Stimulated activated CD8-positive, alpha-beta memory T cell treated with anti-CD3 and anti-CD28 coated beads, Interleukin-2, amount 100 ng/mL, for 48 hours (primary cell): ENCODE results near the gene PKD2L1.
A peak's percentile ranks its signal among the peaks of the same experiment; 100 is the strongest.
"Not testable (repeated sequence)": the region's sequence is repeated elsewhere in the genome, so short reads cannot be mapped to it uniquely, and the experiment has no call there.

Experiments
- DNase-seq, 2 donors: peaks; one replicate each; pipeline ENCODE4 v3.0.0-alpha.2; 2020; ENCODE audit warnings: low read depth in 2 of 2

The PKD2L1 gene

DNA sequence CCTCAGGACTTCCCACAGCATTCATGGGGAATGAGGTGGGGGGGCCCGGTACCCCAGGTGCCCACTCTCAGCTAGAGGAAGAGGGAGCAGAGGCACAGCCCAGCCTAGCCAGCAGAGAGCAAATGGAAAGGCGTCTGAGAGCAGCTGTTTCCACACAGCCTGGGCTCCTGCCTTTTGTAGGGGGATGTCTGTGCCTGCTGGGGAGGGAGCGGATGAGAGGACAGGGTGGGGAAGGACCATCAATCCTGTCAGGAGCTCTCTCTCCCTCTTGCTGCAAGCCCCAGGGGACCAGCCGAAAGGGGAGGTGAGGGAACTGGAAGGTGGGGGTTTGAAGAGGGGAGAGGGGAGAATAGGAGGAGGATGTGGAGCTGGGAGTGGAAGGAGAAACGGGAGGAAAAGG is at the start of gene PKD2L1:
Gene PKD2L1, minus strand, starts transcription at position 150 of the 400 bp plus-strand sequence. Its CDS starts 125 bp downstream, at position 25.
- DNase-seq = no peak

DNA sequence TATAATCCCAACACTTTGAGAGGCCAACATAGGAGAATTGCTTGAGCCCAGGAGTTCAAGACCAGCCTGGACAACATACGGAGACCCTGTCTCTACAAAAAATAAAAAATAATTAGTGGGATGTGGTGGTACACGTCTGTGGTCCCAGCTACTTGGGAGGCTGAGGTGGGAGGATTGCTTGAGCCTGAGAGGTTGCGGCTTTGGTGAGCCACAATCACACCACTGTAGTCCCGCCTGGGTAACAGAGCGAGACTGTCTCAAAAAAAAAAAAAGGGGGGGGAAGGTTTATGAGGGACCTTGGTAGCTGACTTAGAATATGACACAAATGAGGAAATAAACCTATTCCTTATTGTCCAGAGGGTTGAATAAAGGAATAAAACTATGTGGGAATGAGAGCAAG is 47.8 kb upstream of the PKD2L1 start:
- no peak for DNase-seq

DNA sequence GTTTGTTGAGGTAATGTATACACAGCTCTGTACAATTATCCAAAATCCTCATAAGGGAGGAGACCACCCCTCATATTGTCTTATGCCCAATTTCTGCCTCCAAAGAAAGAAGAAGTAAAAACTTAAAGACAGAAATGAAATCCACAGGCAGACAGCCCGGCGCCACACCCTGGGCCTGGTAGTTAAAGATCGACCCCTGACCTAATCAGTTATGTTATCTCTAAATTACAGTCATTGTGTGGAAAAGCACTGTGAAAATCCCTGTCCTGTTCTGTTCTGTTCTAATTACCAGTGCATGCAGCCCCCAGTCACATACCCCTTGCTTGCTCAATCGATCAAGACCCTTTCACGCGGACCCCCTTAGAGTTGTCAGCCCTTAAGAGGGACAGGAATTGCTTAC is 46.6 kb upstream of the PKD2L1 start:
- DNase-seq = not testable (repeated sequence)

DNA sequence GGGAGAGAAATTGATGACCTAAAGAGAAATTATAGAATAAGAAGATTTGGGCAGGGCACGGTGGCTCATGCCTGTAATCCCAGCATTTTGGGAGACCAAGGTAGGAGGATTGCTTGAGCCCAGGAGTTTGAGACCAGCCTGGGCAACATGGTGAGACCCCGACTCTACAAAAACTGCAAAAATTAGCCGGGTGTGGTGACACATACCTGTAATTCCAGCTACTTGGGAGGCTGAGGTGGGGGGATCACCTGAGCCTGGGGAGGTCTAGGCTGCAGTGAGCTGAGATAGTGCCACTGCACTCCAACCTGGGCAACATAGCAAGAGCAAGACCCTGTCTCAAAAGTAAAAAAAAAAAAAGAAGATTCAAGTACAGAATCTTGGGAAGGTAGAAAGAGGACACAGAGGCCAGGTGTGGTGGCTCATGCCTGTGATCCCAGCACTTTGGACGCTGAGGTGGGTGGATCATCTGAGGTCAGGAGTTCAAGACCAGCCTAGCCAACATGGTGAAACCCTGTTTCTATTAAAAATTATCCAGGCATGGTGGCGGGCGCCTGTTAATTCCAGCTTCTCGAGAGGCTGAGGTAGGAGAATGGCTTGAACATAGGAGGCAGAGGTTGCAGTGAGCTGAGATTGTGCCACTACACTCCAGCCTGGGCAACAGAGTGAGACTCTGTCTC is 44.8 kb upstream of the PKD2L1 start:
- DNase-seq = not testable (repeated sequence)

DNA sequence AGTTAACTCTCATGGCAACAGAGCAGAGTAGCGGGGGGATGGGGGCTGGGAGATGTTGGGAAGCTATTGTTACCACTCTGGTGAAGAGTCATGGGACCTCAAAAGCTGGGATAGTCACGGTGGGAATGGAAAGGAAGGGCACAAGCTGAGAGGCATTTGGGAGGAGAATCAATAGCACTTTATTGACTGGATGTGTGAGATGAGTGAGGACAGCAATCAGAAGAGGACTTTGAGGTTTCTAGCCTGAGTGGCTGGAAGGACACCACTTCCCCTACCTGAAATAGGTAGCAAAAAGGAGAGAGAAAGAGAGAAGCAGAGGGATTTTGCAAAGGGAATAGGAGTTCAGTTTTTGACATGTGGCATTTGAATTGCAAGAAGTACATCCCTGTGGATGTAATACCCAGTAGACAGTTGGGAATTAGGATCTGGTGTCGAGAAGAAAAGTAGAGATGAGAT is 44.2 kb upstream of the PKD2L1 start:
- no peak for DNase-seq

DNA sequence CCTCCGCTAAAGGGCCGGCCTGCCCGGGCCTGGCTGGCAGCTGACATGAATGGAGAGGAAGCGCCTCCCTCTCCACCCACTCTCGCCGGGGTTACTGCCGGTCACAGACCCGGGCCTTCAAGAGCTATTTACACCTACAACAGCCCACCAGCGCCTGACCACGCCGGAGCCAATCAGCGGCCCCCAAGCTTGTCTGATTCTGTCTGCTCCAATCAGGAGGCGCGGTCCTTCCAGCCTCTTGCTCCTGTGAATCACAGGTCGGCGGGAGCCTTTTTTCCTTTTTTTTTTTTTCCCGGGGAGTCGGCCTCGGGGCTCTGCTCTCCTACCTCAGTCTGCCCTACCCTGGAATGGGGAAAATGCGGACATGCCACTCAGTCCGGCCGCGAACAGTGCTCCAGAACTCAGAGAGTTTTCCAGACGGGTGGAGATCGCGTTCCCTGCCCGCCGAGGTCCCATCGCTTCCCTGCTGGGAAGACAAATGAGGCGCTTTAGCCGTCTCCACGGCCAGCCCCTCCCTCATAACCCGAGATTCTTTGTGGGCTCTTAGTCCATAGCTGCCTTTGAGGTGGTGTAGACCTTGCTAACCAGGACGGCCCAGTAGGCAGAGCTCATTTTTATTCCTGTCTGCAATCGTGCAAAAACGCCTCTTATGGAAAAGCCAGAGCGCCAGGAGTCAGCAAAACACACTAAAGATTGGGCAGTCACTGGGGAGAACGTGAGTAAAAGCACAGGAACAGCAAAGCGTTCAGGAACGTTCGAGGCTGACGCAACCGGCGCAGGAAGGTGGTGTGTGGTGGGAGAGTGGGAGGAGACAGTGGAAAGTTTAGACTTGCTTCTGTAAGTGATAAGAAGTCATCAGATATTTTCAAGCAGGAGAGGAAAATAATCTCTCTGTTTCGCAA is 43.5 kb upstream of the PKD2L1 start:
- peak; percentile 89 to 93 for DNase-seq

DNA sequence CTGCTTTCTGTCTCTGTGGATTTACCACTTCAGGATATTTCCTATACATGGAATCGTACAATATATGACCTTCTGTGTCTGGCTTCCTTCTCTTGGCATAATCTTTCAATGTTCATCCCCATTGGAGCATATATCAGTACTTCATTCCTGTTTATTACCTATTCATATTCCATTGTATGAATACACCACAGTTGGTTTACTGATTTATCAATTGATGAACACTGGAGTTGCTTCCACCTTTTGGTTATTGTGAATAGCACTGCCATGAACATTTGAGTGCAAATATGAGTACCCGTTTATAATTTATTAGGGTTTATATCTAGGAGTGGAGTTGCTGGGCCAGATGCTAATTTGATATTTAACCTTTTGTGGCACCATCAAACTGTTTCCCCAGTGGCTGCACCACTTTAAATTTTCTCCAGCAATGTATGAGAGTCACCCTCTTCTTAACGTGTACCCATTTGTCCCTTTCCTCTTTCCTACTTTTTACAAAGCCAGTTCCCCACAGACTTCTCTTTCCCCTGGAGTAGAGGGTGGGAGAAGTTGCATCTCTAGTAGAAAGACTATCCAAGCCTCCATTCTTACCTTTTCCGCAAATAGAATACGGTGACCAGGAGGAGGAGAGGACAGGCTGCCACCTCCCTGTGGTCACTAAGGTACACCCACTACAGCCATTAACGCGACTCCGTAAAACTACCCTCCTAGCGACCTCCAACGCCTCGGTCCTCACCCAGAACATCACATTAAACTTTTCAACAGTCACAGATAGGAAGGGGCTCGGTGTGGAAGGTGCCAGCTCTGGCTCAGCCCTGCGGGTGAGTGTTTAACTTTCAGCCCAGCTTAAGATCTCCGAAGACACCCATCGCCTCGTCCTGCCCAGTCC is 42.6 kb upstream of the PKD2L1 start:
- no peak for DNase-seq

DNA sequence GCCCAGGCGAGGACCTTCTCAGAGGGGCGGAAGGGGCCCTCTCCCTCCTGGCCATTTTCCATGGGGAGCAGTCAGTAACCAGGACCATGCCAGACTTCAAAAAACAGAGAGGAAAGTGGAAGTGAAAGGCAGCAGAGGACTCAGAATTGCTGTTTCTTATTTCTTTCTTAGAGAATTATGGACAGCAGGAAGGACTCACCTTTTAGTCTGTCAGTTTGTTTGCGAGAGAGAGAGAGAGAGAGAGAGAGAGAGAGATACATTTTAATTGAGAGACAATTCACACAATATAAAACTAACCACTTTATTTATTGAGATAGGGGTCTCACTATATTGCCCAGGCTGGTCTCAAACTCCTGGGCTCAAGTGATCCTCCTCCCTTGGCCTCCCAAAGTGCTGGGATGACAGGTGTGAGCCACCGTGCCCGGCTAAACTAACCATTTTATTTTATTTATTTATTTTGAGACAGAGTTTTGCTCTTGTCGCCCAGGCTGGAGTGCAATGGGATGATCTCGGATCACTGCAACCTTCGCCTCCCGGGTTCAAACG is 41.5 kb upstream of the PKD2L1 start:
- no peak for DNase-seq

DNA sequence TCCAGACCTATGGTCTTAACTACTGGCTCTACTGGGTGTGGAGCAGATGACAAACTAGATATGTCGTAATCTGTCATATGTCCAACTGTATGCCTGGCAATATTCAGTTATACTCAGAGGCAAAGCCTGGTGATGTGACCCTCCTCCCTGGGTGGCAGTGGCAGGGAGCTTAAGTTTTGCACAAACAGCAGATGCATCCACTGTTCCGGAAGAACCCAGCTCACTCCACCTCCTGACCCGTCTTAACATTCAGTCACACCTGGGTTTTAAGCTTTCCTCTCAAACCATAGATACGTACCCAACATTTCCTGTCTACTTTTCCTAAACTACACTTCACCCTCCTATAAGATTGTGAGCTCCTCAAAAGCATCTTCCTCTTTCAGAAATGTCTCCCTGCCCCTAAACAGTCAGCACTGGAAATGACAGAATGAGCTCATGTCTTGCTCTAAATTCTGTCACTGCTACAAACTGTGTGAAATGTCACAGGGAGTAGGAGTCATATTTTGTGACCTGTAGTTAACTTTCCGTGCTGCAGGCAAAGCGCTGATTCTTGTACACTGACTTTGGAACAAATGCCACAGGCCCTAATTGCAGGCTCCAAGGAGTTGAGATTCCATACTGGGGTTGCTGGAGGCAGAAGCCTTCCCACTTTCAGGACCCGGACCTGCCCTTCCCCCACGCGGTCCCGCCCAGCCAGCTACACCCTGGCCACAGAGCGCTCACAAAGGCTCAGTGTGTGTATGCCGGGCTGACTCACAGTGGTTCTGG is 40.9 kb upstream of the PKD2L1 start:
- DNase-seq = peak; percentile 59 to 60

DNA sequence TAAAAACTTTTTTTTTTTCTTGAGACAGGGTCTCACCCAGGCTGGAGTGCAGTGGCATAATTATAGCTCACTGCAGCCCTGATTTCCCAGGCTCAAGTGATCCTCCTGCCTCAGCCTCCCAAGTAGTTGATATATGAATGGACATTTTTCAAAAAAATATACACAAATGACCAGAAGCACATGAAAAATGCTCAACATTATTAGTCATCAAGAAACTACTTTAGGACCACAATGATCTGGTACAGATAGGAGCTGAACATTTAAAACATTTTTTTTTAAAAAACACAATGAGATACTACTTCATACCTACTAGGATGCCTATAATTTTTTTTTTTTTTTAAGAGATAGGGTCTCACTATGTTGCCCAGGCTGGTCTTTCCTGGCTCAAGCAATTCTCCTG is 38.7 kb upstream of the PKD2L1 start:
- no peak for DNase-seq

DNA sequence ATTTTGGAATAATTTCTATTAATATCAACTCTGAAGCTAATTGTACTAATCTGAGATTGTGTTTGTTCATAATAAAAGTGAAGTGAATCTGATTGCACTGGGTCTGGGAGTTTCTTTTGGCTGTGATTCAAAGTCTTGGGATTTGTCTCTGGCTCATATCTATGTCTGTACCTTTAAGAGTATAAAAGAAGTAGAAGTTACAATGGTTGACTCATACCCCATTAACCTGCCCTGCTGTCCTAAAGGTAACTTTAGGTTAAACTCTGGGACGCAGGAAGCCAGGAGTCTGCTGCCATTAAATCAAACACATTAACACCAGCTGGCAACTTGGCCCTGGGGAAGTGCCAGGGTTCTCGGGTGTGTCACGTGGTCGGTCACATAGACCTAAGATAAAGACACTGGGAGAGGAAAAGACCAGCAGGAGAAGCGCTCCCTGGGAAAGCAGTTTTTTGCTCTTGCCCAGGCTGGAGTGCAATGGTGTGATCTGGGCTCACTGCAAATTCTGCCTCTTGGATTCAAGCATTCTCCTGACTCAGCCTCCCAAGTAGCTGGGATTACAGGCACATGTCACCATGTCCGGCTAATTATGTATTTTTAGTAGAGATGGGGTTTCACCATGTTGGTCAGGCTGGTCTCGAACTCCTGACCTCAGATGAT is 34.8 kb upstream of the PKD2L1 start:
- DNase-seq = no peak

DNA sequence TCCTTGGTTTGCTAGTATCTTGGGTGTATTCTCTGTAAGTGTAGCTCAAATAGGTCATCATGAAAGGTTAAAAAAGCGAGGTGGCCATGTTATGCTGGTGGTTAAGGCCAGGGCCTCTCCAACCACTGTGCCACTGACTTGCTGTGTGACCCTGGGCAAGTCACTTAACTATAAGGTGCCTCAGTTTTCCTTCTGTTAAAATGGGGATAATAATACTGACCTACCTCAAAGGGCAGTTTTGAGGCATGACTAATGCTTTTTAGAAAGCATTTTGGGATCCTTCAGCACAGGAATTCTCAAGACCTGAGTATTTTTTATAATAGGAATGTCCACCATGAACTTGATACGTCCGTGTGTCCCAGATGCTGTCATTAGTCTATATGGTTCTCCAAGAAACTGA is 34.1 kb upstream of the PKD2L1 start:
- DNase-seq = no peak

DNA sequence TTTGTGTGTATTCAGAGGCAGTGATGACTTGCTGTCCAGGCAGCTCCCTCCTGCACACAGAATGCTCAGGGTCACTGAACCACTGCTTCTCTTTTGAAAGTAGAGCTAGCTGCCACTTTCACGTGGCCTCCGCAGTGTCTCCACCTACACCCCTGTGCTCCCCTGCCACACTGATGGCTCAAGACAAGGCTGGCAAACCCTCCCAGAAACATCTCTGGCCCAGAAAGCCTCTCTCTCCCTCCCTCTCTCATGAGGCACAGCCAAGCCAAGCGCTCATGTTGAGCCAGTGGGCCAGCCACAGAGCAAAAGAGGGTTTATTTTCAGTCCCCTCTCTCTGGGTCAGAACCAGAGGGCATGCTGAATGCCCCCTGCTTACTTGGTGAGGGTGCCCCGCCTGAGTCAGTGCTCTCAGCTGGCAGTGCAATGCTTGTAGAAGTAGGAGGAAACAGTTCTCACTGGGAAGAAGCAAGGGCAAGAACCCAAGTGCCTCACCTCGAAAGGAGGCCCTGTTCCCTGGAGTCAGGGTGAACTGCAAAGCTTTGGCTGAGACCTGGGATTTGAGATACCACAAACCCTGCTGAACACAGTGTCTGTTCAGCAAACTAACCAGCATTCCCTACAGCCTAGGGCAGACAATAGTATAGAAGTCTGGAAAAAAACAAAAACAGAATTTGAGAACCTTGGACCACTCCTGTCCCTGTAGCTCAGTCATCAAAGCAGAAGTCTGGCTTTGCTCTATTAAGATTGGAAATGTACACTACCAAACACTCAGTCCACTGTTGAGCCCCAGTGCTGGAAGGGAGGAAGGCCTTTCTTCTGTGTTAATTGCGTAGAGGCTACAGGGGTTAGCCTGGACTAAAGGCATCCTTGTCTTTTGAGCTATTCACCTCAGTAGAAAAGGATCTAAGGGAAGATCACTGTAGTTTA is 32.8 kb upstream of the PKD2L1 start:
- DNase-seq = no peak

DNA sequence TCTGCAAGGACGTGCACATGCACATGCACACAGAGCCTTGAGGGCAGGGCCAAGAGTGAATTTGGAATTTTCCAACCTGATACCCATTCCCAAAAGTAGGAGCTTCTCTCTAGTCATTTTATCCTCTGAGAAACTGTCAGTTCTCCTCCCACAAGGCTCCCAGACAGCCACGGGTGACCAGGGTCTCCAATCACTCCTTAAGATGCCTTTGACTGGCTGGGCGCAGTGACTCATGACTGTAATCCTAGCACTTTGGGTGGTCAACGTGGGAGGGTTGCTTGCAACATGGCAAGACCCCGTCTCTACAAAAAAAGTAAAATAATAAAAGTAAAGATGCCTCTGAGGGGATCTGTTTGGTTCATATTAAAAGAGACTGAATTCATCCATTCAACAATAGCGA is 30.2 kb upstream of the PKD2L1 start:
- DNase-seq = no peak

DNA sequence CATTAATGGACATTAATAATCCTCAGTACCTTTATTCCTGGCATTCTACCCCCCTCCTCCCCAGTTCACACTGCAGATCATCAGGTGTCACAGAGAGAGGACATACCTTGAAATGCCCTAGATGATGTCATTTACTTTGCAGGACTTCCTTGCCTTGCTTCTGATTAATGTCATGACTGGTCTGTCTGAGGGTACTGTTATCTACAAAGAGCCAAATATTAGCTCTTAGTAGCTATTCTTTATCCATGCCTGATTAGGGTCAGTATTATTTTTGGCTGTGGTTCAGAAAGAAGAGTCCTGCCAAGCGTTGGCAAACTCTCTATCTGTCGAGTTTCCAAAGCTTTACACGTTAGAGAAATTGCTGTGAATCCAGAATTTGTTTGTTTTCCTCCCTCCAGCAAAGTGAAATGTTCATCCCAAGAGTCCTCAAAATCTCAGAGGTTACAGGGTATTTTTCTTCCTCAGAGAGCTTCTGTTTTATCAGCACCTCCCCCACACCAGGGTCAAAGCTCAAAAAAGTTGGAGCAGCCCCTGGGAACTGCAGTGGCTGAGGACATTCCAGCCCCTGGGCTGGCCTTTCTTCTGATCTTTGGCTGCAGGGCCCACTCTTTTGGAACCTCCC is 29.6 kb upstream of the PKD2L1 start:
- no peak for DNase-seq

DNA sequence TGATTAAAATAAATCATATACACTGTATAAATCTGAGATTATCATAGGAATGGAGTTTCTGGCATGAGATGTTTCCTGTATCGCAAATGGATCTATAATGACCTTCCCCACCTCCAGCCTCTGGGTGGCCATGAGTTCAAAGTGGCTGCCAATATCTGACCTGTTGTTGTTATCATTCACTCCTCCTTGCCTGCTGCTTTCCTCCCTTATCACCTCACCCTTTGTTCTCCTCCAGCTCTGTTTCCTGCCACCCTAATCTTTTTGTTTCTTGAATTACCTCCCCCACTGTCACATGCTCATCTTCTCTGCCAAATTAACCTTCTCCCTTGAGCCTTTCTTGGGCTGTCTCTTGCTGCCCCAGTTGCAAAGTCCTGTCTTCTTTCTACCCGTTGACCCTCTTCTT is 29.0 kb upstream of the PKD2L1 start:
- DNase-seq = no peak

DNA sequence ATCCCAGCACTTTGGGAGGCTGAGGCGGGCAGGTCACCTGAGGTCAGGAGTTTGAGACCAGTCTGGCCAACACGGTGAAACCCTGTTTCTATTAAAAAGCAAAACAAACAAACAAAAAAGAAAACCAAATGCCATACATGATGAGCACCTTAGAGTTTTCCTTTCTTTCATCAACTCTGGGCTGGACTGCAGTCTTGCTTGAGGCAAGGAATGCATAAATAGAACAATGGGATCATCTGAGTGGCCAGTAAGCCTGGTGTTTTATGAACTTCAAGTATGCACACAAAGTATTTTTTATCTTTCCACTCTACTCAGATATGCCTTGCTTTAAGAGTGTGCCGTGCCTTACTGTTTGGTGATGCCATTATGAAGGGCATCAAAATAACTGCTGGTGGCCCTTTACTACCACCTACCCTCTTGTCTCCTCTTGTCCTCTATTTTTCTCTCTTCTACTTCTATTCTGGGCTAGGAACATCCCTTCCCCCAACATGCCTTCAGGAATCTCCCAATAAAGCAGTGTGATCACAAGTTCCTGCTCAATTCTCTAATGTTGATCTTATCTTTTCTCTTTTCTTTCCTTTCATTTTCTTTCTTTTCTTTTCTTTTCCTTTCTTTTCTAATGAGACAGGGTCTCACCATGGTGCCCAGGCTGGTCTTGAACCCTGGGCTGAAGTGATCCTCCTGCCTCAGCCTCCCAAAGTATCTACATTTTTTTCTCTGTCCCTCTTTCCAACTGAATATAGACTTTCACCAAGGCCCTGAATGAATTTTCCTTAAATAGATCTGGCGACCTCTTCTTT is 27.2 kb upstream of the PKD2L1 start:
- DNase-seq = no peak
